ENCODE data around the gene MYMK.
A peak's percentile ranks its signal among the peaks of the same experiment; 100 is the strongest.

The MYMK gene

GRCh38 chr9:133496861-133497842, 27.6 kb downstream of the MYMK start:
- no peak for DNase-seq

GRCh38 chr9:133495327-133496293, 29.1 kb downstream of the MYMK start:
- DNase-seq = no peak

GRCh38 chr9:133494636-133495326, 30.0 kb downstream of the MYMK start:
- DNase-seq = no peak

GRCh38 chr9:133493845-133494540, 30.8 kb downstream of the MYMK start:
- no peak for DNase-seq

GRCh38 chr9:133493428-133493827, 31.3 kb downstream of the MYMK start:
- no peak for DNase-seq

- no peak for DNase-seq
These were observed 32.4 kb downstream of the MYMK start for GRCh38 chr9:133492061-133493021.

- no peak for DNase-seq
These were observed 33.2 kb downstream of the MYMK start for GRCh38 chr9:133491656-133491925.

GRCh38 chr9:133490865-133491655, 33.7 kb downstream of the MYMK start:
- no peak for DNase-seq

GRCh38 chr9:133490201-133490681, 34.5 kb downstream of the MYMK start:
- DNase-seq = no peak

- no peak for DNase-seq
These were observed 35.2 kb downstream of the MYMK start for GRCh38 chr9:133489253-133490190.

GRCh38 chr9:133488686-133489252, 36.0 kb downstream of the MYMK start:
- no peak for DNase-seq

GRCh38 chr9:133487331-133487725, 37.4 kb downstream of the MYMK start:
- no peak for DNase-seq

GRCh38 chr9:133485531-133486260, 39.1 kb downstream of the MYMK start:
- peak; percentile 13 for DNase-seq

- DNase-seq = no peak
These were observed 39.9 kb downstream of the MYMK start for GRCh38 chr9:133484671-133485437.

- DNase-seq = no peak
These were observed 41.1 kb downstream of the MYMK start for GRCh38 chr9:133483611-133484010.

- peak; percentile 85 for DNase-seq
These were observed 45.7 kb downstream of the MYMK start, which contains the start of gene SLC2A6 for GRCh38 chr9:133478851-133479711. Gene SLC2A6, minus strand, starts transcription at chr9:133479099. Its CDS starts 40 bp downstream, at chr9:133479059.

All from CD4-positive, alpha-beta T cell treated with Interleukin-10 for 1 hour (primary cell).